IMR-90 (cell line): ENCODE results near the gene FDXR. TPM values are rescaled to one million over a fixed set of nuclear protein-coding genes. Genes with fewer than 3 reads are reported as not detected.
"Not testable (repeated sequence)": the region's sequence is repeated elsewhere in the genome, so short reads cannot be mapped to it uniquely, and the experiment has no call there.

ENCODE experiments used
- ATAC-seq: fragments of 200-7000 bp; cut with Tn5 transposase; 2 replicates; pipeline ENCODE4 v1.9.1; 2020; ENCODE audit warnings: low read depth, mild to moderate bottlenecking, moderate library complexity
- BruUV-seq: library from RNA; stranded (reverse); fragments of 400-500 nt; replicated peaks from 2 replicates; lab custom pipeline; 2021; lab: Mats Ljungman, UMichigan
- CTCF ChIA-PET: fragments of 300-600 bp; formaldehyde crosslinking; extraction: SDS; loops from one replicate; lab custom pipeline; 2021; ENCODE audit warnings: antibody characterized with exemption; lab: Yijun Ruan, JAX
- POLR2A ChIA-PET: fragments of 300-600 bp; sonication (Branson Sonifier 250); formaldehyde crosslinking; loops from one replicate; lab custom pipeline; 2022; ENCODE audit warnings: antibody characterized with exemption; ENCODE audit not compliant: unreplicated experiment; lab: Charles Lee
- DNase-seq: peaks from one replicate; pipeline ENCODE4 v3.0.0; 2013
- H2AFZ ChIP-seq: replicated peaks from 2 replicates; pipeline ENCODE3; 2013; ENCODE audit warnings: low read length, mild to moderate bottlenecking; ENCODE audit not compliant: poor library complexity
- H2AK5ac ChIP-seq: 2 replicates; pipeline ENCODE4 v1.6.1; 2013; ENCODE audit warnings: low read depth, low read length, inconsistent platforms
- H2AK9ac ChIP-seq: replicated peaks from 2 replicates; pipeline ENCODE3; 2013; ENCODE audit warnings: mild to moderate bottlenecking, low read depth, low read length, moderate library complexity; ENCODE audit not compliant: poor library complexity
- H2BK120ac ChIP-seq: 2 replicates; pipeline ENCODE4 v1.6.1; 2013; ENCODE audit warnings: low read depth, low read length, inconsistent platforms
- H2BK15ac ChIP-seq: 3 replicates; pipeline ENCODE4 v1.6.1; 2013; ENCODE audit warnings: low read depth, low read length, inconsistent platforms
- H2BK20ac ChIP-seq: 2 replicates; pipeline ENCODE4 v1.6.1; 2013; ENCODE audit warnings: low read depth, mild to moderate bottlenecking, inconsistent platforms, low read length, moderate library complexity
- H2BK5ac ChIP-seq: 2 replicates; pipeline ENCODE4 v1.6.1; 2013; ENCODE audit warnings: mild to moderate bottlenecking, low read depth, low read length, inconsistent platforms; ENCODE audit not compliant: poor library complexity, severe bottlenecking
- H3K14ac ChIP-seq: replicated peaks from 2 replicates; pipeline ENCODE4 v1.6.1; 2013; ENCODE audit warnings: low read depth, low read length, inconsistent platforms
- H3K18ac ChIP-seq: 2 replicates; pipeline ENCODE4 v1.6.1; 2013; ENCODE audit warnings: low read depth, low read length, control low read depth
- H3K23ac ChIP-seq: 2 replicates; pipeline ENCODE4 v1.6.1; 2013; ENCODE audit warnings: low read depth, low read length, inconsistent platforms
- H3K27ac ChIP-seq: 2 replicates; pipeline ENCODE4 v1.5.1; 2013; ENCODE audit warnings: mild to moderate bottlenecking, control low read depth, low read length; ENCODE audit not compliant: insufficient read depth
- H3K27me3 ChIP-seq: 2 replicates; pipeline ENCODE4 v1.6.1; 2013; ENCODE audit warnings: low read length; ENCODE audit not compliant: control insufficient read depth, insufficient read depth
- H3K36me3 ChIP-seq: 2 replicates; pipeline ENCODE4 v1.6.1; 2013; ENCODE audit warnings: low read length, mixed read lengths; ENCODE audit not compliant: control insufficient read depth, insufficient read depth
- H3K4ac ChIP-seq: 2 replicates; pipeline ENCODE4 v1.6.1; 2013; ENCODE audit warnings: low read depth, low read length, inconsistent platforms
- H3K4me1 ChIP-seq: 2 replicates; pipeline ENCODE4 v1.6.1; 2013; ENCODE audit warnings: low read length, mixed read lengths; ENCODE audit not compliant: control insufficient read depth, insufficient read depth
- H3K4me2 ChIP-seq: 2 replicates; pipeline ENCODE4 v1.6.1; 2013; ENCODE audit warnings: low read depth, mild to moderate bottlenecking, control low read depth, low read length, moderate library complexity
- H3K4me3 ChIP-seq: 2 replicates; pipeline ENCODE4 v1.5.1; 2013; ENCODE audit warnings: low read depth, mild to moderate bottlenecking, control low read depth, low read length, moderate library complexity; ENCODE audit not compliant: insufficient read depth
- H3K56ac ChIP-seq: 2 replicates; pipeline ENCODE4 v1.6.1; 2013; ENCODE audit warnings: low read length, inconsistent platforms; ENCODE audit not compliant: insufficient read depth; ENCODE audit errors: extremely low read depth
- H3K79me1 ChIP-seq, 2 experiments: 2 replicates each; pipeline ENCODE4 v1.6.1; 2013; ENCODE audit warnings: low read length in 2 of 2, inconsistent platforms in 1 of 2, low read depth in 1 of 2
- H3K9ac ChIP-seq: 2 replicates; pipeline ENCODE4 v1.6.1; 2013; ENCODE audit warnings: low read depth, low read length, control low read depth
- H3K9me1 ChIP-seq: 2 replicates; pipeline ENCODE4 v1.6.1; 2013; ENCODE audit warnings: low read length, inconsistent platforms; ENCODE audit not compliant: insufficient read depth
- H3K9me3 ChIP-seq: 2 replicates; pipeline ENCODE4 v1.6.1; 2013; ENCODE audit warnings: low read length; ENCODE audit not compliant: control insufficient read depth, insufficient read depth
- H4K20me1 ChIP-seq: 2 replicates; pipeline ENCODE4 v1.6.1; 2013; ENCODE audit warnings: low read length, inconsistent platforms; ENCODE audit not compliant: insufficient read depth
- H4K5ac ChIP-seq: 2 replicates; pipeline ENCODE4 v1.6.1; 2013; ENCODE audit warnings: mild to moderate bottlenecking, low read depth, low read length, control low read depth
- H4K8ac ChIP-seq, 2 experiments: 2 replicates each; pipeline ENCODE4 v1.6.1; 2013; ENCODE audit warnings: low read depth in 2 of 2, low read length in 2 of 2, control low read depth in 1 of 2, inconsistent platforms in 1 of 2
- H4K91ac ChIP-seq: 2 replicates; pipeline ENCODE4 v1.6.1; 2013; ENCODE audit warnings: low read depth, low read length, inconsistent platforms; ENCODE audit not compliant: insufficient read depth
- WGBS, 2 experiments: methylation state at CpG; one replicate each; pipeline versions ENCODE4 v1.1.5 to v1.1.7; 2013; ENCODE audit warnings: missing lambda C conversion rate in 2 of 2; ENCODE audit not compliant: insufficient read length in 1 of 2; ENCODE audit errors: extremely low coverage in 2 of 2; 5-methylcytosine and 5-hydroxymethylcytosine counted together
- dilution Hi-C: fragments of 300-500 bp; cut with HindIII; formaldehyde crosslinking; loops from one replicate; pipeline ENCODE4 v1.14.3; 2018; ENCODE audit warnings: low sequenced_read_pairs; ENCODE audit not compliant: unreplicated experiment
- in situ Hi-C: fragments of 300-500 bp; cut with MboI; formaldehyde crosslinking; loops from 3 replicates; pipeline ENCODE4 v1.14.3; 2019; ENCODE audit warnings: low sequenced_read_pairs, inconsistent platforms, mixed read lengths
- intact Hi-C: fragments of 100-400 bp; cut with micrococcal nuclease; formaldehyde crosslinking; loops from 2 replicates; pipeline ENCODE4 v1.10.0; 2022
- polyA plus RNA-seq, 3 experiments: library from polyadenylated mRNA; depleted of rRNA; stranded (reverse); fragments of >200 nt; gene quantifications; 2 replicates each; pipeline ENCODE4 v1.2.3, GENCODE V29; 2012; ENCODE audit warnings: low replicate concordance in 1 of 3
- total RNA-seq: library from RNA; depleted of rRNA; stranded (reverse); fragments of >200 nt; gene quantifications from 2 replicates; pipeline ENCODE4 v1.2.3, GENCODE V29; 2012

FDXR gene
- total and polyA plus RNA-seq, 2 of the 4 experiments (the other 2 are of a cell fraction), result 12.4 to 18.6 TPM

DNA sequence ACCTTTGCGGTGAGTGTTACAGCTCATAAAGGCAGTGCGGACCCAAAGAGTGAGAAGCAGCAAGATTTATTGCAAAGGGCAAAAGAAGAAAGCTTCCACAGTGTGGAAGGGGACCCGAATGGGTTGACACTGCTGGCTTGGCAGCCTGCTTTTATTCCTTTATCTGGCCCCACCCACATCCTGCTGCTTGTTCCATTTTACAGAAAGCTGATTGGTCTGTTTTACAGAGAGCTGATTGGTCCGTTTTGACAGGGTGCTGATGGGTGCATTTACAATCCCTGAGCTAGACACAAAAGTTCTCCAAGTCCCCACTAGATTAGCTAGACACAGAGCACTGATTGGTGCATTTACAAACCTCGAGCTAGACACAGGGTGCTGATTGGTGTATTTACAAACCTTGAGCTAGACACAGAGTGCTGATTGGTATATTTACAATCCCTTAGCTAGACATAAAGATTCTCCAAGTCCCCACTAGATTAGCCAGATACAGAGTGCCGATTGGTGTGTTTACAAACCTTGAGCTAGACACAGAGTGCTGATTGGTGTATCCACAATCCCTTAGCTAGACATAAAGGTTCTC lies 33.5 kb upstream of the FDXR start:
- no CpG with 5 or more reads among the region's 6 CpGs for WGBS, 2 experiments
- intact Hi-C loops, H3K27ac ChIP-seq, H4K8ac ChIP-seq, H2BK20ac ChIP-seq, H3K9me3 ChIP-seq, H3K4me2 ChIP-seq, H2AFZ ChIP-seq, H3K79me1 ChIP-seq, H2BK5ac ChIP-seq, H3K9me1 ChIP-seq, H2BK15ac ChIP-seq, H4K5ac ChIP-seq, CTCF ChIA-PET, H3K9ac ChIP-seq, H3K56ac ChIP-seq, dilution Hi-C loops, H3K23ac ChIP-seq, H4K20me1 ChIP-seq, H4K91ac ChIP-seq, H2BK120ac ChIP-seq, in situ Hi-C loops, H3K18ac ChIP-seq, H3K4me3 ChIP-seq, BruUV-seq, H2AK5ac ChIP-seq, DNase-seq, H3K4me1 ChIP-seq, H2AK9ac ChIP-seq, H3K4ac ChIP-seq, ATAC-seq, POLR2A ChIA-PET, H3K36me3 ChIP-seq, H3K14ac ChIP-seq: not testable (repeated sequence)
- H3K27me3 ChIP-seq, result peaks cover 25% of the 10 kb centered on the region
